ENCODE results near the gene CASP4.
"Not testable (repeated sequence)": the region's sequence is repeated elsewhere in the genome, so short reads cannot be mapped to it uniquely, and the experiment has no call there.

CASP4 gene

GRCh38 chr11:104946907-104947306 is 21.5 kb downstream of the CASP4 start:
- no peak for DNase-seq

GRCh38 chr11:104944076-104944475 is 24.3 kb downstream of the CASP4 start:
- DNase-seq, result no peak

GRCh38 chr11:104943561-104943960 is 24.8 kb downstream of the CASP4 start:
- DNase-seq, result no peak

DNA sequence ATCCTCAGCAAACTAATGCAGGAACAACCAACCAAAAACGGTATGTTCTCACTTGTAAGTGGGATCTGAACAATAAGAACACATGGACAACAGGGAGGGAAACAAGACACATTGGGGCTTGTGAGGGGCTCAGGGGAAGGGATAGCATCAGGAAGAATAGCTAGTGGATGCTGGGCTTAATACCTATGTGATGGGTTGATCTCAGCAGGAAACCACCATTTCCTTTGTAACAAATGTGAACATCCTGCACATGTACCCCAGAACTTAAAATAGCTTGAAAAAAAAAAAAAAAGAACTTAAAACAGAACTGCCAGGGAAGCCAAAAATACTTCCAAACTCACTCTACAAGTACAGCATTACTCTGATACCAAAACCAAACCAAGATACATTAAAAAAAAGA is 33.8 kb downstream of the CASP4 start:
- no peak for DNase-seq

GRCh38 chr11:104934073-104934472 is 34.3 kb downstream of the CASP4 start:
- DNase-seq, result not testable (repeated sequence)

- DNase-seq, result no peak
Observed at GRCh38 chr11:104928811-104929210, 39.6 kb downstream of the CASP4 start.

- DNase-seq, result no peak
Observed at GRCh38 chr11:104926771-104927611, 41.4 kb downstream of the CASP4 start.

- DNase-seq, result no peak
Observed at GRCh38 chr11:104925850-104926249, 42.5 kb downstream of the CASP4 start.

- DNase-seq, result no peak
Observed at GRCh38 chr11:104918113-104918824, 50.1 kb downstream of the CASP4 start.

- no peak for DNase-seq
Observed at GRCh38 chr11:104917271-104918112, 50.9 kb downstream of the CASP4 start.

DNA sequence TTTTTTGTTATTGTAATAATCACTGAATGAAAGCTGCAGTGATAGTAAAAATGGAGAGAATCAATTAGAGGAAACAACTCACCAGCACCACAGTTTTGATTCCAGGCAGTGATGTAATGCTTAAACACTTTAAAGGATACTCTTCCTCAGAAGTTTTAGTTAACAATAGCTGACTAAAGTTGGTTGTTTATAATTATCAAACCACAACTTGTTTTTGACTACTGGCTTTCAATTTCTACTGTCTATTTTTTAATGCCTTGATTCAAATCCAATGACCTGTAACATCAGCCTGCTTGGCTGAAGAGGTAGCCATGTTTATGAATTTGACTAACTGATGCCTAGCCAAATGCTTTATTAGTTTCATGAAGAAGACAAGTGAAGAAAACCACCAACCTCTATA is 51.9 kb downstream of the CASP4 start:
- no peak for DNase-seq

- no peak for DNase-seq
Observed at GRCh38 chr11:104912102-104912501, 56.3 kb downstream of the CASP4 start.

DNA sequence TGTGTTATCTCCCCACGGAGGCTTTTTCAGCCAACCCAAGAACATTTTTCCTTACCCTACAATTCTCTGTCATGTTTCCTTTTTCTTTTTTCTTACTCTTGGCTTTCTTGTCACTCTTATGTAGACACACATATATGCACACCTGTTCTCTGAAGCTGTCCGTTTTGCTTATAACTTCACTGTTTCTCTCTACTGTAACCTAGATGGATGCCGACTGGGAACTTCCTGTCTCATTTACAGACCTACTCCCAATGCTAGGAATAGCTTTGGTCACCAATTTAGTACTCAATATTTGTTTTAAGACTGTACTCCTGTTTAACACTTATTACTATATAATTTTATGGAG is 60.2 kb downstream of the CASP4 start:
- no peak for DNase-seq

DNA sequence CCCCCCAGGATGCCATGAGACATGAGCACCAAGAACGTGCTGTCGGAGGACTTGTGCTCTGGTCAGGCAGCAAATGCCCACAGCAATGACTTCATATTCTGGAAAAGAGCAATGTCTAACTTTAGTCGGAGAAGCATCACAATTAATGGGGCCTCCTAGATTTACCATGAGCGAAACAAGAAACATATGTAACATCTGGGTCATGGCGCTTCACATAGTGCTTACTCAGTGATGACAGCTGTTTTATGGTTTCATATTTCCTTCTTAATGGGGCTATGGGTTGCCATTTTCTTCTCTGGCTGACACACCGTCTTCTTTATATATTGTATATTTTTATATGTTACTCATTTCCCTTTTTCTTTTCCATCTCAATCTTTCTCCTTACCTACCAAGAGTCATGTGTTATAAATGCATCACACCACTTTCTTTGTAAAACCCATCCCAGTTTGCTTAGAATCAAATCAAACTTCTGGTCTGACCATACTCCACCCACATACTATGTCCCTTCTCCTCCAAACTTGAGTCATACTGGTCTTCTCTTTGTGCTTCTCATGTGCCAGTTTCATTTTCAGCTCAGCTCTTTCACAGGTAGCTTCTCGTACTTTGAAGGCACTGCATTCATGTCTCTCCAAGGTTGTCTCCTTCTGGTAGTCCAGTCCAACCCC is 60.7 kb downstream of the CASP4 start:
- no peak for DNase-seq

DNA sequence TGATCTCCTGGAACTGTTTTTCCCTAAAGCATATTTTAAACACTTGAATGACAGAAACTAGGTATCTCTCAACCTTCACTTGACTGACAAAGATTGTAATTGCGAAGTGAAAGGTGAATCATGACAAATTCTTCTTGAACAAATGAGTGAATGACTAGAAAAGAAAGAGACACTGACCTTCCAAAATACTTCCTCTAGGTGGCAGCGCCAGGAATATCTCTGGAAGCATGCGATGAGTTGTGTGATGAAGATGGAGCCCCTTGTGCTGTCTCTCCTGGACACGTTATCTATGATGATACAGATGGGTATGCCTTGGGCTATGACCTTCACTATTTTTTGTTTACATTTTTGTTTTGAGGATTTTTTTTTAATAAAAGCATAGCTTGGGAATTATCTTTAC is 63.1 kb downstream of the CASP4 start:
- DNase-seq, result no peak

DNA sequence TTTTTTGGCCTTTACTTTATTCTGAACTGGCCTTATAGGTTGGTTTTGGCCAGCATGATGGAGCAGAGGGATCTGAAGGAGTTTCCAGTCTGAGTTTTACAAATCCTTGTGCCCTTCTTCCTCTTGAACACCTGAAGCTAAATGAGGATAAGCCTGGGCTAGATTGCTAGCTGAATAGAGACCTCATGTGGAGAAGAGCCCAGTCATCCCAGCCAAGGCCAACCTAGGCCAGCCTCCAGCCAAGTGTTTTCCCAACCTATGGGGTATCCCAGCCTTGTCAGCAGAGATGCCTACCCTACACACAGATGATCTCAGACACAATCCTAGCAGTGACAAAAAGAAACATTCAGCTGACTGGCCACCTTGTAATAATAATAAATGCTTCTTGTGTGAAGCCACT is 69.1 kb downstream of the CASP4 start:
- DNase-seq, result no peak

- no peak for DNase-seq
Observed at GRCh38 chr11:104898685-104899013, 69.7 kb downstream of the CASP4 start.

DNA sequence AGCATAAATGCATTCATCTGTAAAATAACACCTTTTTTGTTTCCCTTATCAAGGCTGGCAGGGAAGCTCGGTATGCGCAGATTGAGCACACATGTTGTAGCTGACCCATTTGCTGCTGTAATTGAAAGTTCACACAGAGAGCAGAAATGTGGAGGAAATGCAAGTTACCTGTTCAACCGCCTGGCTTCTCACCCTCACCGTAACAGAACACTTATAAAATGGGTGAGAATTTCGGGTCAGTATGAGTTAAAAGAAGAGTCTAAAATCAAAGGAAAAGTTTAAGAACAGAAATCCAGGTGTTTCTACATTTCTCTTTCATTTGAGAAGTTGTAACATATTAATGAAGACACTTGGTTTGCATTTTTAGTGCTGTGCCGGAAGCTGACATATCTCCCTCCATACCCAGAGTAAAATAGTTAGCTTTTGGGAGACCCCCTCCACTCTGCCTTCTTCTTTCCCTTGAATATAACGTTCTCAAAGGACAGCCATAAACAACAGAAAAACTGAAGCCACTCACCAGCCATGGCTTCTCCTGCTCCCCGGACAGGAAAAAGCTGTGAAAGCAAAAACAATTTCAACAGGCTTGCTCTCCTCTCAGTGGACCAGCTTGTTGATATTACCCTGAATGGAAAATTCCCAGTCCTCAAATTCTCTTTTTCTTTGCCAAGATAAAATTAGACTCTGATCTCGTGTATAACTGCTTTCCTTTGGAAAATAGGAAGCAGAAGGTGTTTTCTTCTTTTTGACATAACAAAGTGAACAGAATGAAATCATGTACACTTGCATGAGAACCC is 70.3 kb downstream of the CASP4 start, which contains the start of gene CASP12:
Gene CASP12, minus strand, starts transcription at position 570 of the 794 bp plus-strand sequence.
- DNase-seq, result no peak

DNA sequence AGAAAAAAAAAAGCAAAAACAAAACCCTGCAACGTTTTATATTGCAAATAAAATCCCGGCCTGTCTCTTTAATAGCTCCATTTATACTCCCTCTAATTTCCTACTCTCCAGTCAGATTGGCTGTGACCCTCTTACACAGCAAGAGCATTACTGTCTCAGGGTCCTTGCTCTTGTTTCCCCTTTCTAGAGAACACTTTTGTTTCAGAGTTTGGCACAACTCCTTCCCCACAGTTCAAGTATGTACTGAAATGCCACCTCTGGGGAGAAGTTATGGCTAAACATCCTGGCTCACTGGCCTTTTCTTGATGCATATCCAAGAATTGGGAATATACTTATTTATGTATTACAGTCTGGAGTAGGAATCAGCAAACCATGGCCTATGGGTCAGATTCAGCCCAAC is 72.7 kb downstream of the CASP4 start:
- DNase-seq, result no peak

DNA sequence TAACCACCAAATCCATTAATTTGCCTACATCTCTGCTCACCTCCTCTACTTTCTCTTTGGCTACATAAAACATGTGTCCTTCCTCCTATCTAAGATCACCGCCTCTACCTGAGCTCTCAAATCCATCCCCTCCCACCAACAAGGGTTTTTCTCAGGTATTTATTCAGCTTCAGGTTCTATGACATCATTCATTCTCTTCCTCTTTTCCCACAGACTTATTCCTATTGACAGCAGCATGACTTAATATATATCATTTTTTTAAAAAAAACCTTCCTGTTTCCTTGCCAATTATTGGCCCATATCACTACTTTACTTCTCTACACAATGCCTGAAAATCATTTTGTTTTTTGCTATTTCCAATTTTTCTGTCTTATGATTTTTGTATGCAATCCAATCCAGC is 74.5 kb downstream of the CASP4 start:
- DNase-seq, result no peak

Data from activated CD4-positive, CD25-positive, alpha-beta regulatory T cell treated with anti-CD3 and anti-CD28 coated beads, Interleukin-2, amount 50 U/mL, for 72 hours (primary cell).